NCI-H748 (cell line): Measurements from ENCODE around the gene PLAC8.
"Not testable (repeated sequence)": the region's sequence is repeated elsewhere in the genome, so short reads cannot be mapped to it uniquely, and the experiment has no call there.

Experiments used
- DNase-seq: peaks from one replicate; lab custom pipeline; 2025; ENCODE audit not compliant: unreplicated experiment; lab: John Stamatoyannopoulos, UW

PLAC8 gene, protein sequence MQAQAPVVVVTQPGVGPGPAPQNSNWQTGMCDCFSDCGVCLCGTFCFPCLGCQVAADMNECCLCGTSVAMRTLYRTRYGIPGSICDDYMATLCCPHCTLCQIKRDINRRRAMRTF

DNA sequence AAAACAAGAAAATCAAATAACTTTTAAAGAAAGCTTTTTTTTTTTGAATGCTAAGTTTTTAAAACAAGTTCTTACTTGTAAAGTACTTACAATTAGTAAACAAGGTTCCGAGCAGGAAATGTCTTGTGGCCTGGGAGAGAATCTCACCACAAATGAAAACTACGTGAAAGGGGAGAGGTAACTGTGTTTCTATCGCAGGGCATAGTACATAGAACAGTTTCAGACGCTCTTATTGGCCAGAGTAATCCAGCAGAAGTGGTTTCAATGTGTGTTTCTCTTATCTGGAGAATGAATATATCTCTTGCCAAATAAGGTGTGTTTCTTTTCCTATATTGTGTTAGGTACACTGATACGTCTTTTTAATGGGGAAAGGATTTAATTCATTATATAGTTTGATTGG, at the start of gene PLAC8:
PLAC8 (minus strand) TSS at position 154 of the 400 bp plus-strand sequence. CDS start 6,808 bp downstream, outside the sequence.
- DNase-seq: peak; percentile 13

DNA sequence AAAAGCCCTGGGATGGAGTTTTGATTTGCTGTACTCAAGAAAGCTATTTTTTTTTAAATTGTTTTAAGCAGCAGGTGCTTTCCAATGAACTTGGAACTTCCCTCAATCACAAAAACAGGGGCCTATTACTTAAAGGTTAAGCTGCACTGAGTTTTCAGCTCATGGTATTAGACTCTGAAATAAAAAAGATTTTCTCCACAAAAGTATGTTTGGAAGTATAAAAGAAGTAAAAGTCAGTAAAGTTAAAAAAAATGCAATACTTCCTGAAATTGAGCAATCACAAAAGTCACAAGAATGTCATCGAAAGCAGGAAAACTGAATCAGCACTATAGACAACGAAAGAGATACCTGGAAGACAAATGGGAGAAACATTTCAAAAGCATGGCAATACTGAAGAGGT, 38.9 kb upstream of the PLAC8 start:
- DNase-seq: no peak

DNA sequence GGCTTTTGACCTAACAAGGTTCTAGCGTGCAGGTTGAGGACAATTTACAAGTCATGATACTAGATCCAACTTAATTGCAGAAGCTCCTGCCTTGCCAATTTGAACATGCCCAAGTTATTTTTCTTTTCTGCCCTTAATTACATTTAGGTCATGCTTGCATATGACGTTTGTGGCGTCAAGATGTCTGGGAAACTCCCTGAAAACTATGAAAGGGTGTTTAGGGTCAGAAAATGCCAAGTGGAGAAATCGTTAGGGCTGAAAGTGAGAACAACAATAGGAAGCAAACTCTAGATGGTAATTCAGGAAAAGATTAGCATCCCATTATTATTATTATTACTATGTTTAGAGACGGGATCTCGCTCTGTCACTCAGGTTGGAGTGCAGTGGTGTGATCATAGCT, 38.2 kb upstream of the PLAC8 start:
- DNase-seq: peak; percentile 1

DNA sequence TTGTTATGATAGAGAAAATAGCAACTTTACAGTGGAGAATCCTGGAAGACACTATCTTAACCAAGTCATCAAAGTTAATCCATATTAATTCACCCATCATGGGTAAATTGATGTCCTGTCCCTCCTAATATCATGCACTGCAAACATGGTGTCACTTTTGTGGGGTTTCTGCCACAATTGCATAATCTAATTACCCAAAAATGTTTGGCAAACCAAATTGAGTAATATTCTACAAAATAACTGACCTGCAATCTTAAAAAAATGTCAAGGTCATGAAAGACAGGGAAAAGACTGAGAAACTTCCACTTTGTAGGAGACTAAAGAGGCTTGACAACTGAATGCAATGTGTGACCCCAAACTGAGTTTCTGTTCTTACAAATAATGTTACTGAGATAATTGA, 37.1 kb upstream of the PLAC8 start:
- no peak for DNase-seq

DNA sequence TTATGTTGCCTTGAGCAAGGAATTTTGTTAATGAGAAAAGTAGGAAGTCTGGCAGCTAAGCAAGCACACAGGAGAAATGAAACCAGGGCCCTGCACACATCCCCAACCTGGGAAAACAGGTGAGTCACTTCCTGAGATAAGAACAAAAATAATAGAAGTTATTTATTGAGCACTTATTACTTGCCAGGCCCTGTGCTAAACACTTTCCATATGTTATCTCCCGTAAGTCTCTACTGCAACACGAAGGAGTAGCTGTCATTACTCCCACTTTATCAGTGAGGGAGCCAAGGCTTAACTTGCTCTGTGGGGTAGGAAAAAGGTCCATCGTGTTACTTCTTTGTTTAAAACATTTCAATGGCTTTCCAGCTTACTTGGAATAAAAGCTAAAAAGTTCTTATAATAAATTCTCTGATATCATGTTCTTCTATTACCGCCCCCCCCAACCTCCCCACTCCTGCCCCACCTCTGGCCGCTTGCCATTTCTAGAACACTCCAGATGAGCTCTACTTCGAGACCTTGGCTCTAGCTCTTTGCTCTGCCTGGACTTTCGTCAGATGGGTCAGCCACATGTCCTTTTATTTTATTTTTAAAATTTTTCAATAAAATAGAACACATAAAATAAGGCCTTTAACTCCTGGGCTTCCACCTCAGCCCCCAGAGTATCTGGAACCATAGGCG, 36.3 kb upstream of the PLAC8 start:
- no peak for DNase-seq

DNA sequence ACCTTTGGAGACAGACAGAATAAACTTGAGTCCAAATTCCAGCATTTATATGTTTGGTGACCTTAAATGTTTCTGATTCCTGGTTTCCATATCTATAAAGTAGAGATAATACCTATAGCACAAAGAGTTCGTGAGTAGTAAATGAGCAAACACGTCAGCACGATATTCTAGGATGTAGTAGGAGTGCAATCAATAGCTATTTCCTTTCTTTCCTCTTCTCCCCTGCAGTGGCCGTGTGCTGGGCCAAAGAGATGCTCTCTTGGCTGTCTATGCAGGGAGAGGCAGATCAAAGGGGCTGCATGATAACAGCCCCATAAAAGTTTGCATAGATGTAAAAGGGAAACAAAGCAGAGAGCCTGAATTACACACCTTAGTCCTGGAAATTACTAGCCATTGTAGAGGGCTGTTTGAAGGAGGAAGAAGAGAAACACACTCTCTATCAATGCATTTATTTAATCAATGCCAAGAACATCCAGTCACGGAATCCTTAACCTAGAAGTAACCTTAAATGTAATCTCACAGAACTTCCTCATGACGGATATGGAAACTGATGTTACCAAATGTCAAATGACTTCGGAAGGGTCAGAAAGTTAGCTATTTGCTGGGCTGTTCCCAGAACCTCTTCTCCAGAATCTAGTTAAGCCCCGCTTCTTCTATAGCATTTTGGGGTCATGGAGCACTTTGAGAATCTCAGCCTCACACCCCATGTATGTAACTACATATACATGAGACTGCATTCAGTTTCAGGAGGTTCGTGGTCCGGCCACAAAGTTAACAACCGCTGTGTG, 35.5 kb upstream of the PLAC8 start:
- no peak for DNase-seq

DNA sequence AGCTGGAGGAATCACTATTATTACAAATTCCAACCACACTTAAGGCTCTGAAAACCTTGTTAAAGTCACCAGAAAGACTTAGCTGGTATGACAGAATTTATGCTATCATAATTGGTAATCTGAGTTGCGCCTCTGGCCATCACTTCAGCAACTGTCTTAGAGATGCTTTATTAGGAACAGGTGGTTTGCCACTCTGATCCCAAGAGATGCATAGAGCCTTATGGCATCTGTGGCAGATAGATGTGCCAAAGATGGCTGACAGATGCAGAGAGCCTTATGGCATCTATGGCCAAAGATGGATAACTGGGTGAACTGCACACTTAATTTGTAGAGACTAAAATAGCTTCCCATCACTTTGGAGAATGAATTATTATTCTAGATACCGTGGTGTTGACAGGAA, 32.3 kb upstream of the PLAC8 start:
- no peak for DNase-seq

DNA sequence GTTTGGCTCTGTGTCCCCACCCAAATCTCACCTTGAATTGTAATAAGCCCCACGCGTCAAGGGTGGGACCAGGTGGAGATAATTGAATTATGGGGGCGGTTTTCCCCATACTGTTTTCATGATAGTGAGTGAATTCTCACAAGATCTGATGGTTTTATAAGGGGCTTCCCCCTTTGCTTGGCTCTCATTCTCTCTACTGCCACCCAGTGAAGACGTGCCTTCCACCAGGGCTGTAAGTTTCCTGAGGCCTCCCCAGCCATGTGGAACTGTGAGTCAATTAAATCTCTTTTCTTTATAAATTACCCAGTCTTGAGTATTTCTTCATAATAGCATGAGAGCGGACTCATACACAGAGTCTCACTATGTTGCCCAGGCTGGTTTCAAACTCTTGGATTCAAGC, 31.2 kb upstream of the PLAC8 start:
- not testable (repeated sequence) for DNase-seq

DNA sequence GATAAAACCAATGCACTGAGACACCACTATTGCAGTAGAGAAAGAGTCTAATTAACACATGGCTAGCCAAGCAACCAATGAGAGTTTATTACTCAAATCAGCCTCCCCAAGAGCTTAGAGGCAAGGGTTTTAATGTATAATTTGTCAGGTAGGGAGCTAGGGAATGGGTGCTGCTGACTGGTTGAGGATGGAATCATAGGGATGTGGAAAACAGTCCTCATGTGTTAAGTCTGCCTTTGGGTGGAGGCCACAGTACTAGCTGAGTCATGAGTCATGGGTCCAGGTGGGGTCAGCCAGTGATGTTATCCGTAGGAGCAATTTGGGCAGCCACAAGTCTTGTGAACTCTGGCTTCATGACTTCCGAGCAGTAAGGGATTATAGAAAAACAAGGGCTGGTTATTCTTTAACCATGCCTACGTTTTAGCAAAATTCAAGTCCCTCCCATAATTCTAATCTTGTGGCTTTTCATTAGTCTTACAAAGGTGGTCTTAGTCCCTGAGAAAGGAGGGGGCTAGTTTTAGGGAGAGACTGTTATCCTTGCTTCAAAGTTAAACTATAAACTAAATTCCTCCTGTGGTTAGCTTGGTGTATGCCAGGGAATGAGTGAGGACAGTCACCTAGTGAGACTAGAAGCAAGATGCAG, 25.1 kb upstream of the PLAC8 start:
- DNase-seq: no peak

DNA sequence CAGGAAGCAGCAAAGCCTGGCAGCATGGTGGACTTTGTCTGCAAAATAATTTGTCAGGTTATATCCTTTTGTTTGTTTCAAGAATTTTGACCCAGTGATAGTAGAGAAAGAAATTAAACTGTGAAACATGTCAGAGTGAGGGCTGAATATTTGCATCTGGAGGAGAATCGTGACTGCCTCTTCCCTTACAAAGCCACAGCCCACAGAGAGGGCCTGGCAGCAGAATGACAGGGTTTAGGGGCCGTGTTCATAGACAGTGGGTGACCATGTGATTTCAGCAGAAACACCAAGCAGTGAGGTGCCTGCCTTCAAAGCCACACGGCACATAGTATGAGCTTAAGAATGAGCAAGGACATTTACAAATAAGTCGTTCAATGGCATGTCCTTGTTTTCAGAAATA, 24.4 kb upstream of the PLAC8 start:
- no peak for DNase-seq

DNA sequence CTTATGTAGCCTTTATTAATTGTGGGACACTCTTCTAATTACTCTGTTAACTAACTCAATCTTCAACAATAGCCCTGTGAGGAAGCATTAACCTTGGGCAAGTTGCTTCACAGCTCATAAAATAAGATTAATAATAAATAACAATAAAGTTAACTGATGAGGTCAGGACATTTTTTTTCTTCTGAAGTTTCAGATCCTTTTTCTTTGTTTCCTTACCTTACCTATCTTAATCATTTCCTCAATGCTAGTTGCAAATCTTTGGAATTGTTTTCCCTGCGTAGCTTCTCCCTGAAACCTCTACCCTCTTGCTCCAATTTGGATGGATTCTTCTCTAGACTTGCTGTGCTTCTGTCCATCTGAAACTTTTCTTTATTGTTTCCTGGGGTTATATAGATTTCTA, 17.5 kb upstream of the PLAC8 start:
- no peak for DNase-seq

DNA sequence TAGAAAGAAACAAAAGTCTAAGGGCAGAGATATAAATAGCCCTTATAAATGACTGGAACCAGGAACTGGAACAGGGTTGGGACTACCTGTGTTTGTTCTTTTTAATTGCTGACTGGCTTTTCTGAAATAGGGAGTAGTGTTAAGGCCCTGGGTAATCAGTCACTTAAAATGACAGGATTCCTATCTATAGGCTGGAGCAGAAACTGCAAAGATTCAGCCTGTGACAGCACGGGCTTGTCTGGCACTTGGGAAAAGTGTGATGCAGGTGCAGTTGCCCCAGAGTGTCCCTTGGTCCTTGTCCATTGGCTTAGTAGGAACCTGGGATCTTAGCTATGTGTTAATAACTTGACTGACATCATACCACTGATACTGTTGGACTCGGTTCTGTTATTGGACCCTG, 14.7 kb upstream of the PLAC8 start:
- no peak for DNase-seq

DNA sequence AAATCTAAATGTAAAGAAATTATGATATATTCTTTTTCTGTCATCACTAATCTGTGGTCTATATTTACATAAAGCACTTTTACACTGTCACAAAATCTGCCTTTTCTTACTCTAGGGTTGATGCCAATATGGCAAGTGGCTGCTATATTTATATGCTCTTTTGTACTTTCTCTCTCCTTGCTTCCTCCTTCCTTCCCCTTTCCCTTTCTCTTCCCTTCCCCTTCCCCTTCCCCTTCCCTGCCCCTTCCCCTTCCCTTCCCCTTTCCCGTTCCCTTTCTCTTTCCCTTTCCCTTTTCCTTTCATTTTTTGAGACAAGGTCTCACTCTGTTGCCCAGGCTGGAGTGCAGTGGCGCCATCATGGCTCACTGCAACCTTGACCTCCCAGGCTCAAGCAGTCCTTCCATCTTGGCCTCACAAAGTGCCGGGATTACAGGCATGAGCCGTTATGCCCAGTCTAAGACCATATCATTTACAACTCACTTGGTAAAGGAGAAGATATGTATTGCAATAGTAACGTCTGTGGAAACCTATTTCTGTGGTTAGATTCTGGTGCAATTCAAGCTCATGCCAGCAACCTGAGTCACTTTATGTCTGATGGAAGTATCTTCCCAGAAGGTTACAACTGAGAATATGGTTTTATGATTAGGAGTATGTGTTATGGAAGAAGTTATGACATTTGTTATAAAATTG, 13.9 kb upstream of the PLAC8 start:
- no peak for DNase-seq

DNA sequence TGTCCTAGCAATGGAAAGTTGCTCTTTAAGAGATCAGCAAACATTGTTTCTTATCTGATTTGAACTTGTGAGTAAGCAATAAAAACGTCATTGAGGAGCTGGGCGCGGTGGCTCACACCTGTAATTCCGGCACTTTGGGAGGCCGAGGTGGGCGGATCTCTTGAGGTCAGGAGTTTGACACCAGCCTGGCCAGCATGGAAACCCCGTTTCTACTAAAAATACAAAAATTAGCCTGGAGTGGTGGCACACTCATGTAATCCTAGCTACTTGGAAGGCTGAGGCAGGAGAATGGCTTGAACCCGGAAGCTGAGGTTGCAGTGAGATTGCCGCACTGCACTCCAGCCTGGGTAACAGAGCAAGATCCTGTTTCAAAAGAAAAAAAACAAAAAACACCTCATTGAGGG, 11.2 kb upstream of the PLAC8 start:
- DNase-seq: no peak

DNA sequence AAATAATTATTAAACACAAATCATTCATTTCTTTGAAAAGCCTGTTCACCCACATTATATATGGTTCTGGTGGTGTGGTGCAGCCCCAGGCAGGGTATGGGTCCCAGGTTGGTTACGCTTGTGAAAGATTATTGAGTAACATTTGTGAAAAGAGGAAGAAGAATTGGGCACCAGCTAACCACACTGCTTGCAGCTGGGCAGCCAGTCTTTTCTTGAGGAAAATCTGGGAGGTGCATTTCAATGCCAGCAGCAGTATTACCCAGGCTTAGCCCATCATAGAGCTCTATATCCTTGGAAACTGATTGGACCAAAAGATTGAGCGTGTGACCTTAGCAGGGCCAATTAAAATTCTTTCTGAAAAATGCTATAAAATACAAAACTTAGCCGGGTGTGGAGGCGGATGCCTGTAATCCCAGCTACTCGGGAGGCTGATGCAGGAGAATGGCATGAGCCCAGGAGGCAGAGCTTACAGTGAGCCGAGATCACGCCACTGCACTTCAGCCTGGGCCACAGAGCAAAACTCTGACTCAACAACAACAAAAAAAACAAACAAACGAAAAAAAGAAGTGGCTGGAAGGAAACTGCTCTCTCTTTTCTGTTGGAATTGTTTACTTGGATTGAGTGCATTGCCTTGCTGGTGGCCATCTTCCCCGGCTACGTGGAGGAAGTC, 9.7 kb upstream of the PLAC8 start:
- no peak for DNase-seq

DNA sequence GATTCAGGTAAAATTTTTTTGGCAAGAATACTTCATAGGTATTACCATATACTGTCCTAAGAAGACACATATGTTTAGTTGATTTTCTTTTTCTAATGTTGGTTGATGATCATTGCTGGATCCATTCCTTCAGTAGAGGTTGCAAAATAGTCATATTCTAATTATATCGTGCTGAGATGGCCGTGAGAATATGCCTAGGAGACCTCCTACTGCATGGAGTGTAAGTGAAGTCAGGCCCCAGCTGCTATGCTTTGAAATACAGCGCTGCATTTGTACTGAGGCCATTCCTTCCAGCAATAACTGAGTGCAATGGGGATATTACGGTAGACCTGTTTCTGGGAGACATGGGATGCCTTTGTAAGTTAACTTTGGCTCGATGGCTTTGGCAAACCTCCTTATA, 6.7 kb upstream of the PLAC8 start:
- DNase-seq: no peak

DNA sequence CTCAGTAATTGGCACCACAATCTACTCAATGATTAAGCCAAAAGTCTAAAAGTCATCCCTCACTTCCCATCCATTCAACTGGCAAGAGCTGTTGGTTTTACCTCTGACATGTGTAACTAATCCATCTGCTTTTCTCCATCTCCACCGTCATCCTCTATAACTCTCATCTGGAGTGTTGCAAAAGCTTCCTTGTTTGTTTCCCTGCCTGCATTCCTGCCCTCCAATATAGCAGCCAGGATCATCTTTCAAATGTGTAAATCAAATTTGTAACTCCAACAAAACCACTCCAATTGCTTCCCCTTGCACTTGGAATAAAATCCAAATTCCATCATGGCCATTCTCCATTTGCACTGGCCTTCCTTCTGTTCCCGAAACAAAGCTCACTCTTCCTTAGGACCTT, 4.3 kb upstream of the PLAC8 start:
- no peak for DNase-seq

DNA sequence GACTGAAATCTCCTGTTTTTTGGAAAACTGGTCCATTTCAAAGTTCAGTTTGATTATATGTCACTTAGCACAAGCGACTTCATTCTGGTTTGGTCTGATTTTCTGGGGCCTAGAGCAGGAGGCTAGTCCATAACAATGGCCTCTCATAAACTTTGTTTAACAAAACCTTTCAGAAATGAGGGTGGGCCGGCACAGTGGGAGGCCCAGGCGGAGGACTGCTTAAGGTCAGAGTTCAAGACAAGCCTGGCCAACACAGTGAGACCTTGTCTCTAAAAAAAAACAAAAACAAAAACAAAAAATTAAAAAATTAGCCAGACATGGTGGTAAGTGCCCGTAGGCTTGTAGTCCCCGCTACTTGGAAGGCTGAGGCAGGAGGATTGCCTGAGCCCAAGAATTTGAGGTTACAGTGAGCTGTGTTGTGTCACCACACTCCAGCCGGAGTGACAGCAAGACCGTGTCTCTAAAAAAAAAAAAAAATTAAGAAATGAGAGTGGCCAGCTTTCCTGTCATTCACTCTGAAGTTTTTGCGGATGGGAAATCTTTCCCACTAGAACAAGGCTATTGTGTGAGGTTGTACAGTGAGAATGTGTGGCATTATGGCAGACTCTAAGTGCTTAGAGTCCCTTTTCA, 1.2 kb upstream of the PLAC8 start:
- no peak for DNase-seq

DNA sequence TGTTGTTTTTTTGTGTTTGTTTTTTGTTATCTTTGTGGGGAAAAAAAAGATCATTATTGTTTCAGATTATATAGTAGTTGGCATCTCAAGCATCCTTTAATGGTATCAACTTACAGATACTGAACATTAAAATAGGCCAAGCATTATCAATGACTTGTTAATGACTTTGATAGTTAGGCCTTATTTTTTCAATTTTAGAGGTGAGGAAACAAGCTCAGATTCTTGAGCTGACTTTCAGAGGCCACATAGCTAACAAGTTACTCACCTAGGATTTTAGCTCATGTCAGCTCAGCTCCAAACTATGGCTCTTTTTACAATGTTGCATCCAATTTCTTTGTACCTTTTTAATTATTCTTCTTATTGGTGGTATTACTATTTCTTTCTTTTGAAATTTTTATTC, 471 bp upstream of the PLAC8 start:
- no peak for DNase-seq

DNA sequence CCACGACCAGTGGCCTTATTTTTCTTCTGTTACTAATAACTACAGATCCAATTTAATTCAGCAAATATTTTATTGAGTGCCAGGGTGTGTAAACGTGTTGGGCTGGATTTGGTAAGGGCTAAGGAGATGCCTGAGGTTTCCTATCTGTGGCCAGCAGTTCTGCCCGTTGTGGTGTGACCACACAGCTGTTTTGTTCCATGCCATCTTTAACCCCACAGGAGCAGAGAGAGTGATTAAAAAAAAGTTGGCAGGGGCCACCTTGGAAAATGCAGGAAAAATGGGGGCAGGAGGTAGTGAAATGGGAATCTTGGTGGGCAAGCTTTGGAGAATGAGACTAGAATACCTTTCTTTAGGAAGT, 1.1 kb downstream of the PLAC8 start:
- no peak for DNase-seq
